ENCODE results near the gene MEG3.
A peak's percentile ranks its signal among the peaks of the same experiment; 100 is the strongest.

Gene MEG3

GRCh38 chr14:100834794-100835547, 9.1 kb downstream of the MEG3 start:
- DNase-seq, result no peak

GRCh38 chr14:100835548-100836310, 9.8 kb downstream of the MEG3 start:
- no peak for DNase-seq

DNA sequence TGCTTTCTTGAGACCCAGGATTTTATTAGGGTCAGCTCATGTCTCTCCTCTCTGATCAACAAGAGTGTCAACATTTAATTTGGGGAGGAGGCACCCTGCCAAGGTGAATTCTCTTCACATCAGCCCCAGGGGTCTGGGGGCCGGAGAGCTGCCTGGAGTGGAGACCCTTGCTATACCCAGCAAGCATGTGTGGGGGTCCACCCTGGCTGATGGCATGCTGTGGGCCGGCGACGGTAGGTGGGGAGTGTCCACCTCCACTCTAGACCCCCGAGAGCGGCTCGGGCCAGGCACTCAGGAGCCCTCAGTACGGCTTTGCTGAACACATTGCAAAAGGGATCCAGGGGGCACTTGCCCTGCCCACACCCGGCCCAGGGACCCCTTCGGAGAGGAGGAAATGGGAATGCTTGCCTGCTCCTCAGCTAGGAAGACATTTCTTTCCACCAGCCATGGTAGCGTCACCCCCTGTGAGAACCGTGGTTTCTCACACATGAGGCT, 10.4 kb downstream of the MEG3 start:
- no peak for DNase-seq

- DNase-seq, result no peak
Observed at GRCh38 chr14:100836941-100837804, 11.3 kb downstream of the MEG3 start.

GRCh38 chr14:100837805-100838350, 12.0 kb downstream of the MEG3 start:
- DNase-seq, result no peak

DNA sequence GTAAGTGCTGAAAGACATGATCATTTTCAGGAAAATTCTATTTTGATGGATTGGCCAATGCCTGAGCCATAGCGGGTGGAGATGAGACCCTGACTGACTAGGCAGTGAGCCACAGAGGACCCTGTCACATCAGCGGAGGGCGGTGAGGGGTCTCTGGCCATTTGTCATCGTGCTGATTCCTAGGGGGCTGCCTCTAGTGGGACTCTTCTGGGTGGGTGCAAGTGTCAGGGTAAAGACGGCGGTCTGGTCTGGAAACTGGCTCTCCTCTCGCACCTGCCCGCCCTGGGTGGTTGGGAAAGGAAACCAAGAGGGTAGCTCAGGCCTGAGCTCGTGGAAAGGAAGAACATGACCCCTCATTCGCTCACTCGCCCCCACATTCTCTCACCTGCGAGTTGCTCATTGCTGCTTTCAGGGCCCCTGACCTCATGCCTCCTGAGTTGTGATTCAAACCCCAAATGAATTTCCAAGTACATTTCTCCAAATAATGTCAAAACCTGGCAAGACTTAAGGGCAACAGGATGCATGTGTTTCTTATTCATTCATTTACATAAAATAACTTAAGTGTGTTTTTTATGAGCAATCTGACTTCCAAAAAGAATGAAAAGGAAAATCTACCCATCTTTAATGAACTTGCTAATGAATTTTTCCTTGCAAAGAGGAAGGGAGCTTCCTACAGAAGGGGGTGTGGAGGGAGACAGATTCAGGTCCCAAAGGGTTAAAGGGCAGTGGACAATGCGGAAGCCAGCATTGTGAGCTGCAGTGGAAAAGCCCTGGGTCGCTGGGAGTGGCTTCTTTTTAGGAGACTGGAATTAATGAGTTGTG, 12.8 kb downstream of the MEG3 start:
- DNase-seq, result no peak

DNA sequence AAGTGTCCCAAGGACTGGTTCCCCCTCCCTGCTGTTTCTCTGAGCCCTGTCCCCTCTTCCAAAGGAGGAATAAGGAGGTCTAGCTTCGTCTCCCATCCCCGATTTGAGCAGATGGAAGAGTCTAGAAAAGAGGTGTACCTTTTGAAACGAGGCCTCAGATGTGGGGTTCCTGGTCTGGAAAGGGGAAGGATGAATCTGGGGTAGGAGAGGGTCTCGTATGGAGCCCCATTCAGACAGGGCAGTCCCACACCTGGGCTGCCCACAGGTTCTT, 13.3 kb downstream of the MEG3 start:
- no peak for DNase-seq

GRCh38 chr14:100839681-100840111, 13.8 kb downstream of the MEG3 start:
- DNase-seq, result no peak

DNA sequence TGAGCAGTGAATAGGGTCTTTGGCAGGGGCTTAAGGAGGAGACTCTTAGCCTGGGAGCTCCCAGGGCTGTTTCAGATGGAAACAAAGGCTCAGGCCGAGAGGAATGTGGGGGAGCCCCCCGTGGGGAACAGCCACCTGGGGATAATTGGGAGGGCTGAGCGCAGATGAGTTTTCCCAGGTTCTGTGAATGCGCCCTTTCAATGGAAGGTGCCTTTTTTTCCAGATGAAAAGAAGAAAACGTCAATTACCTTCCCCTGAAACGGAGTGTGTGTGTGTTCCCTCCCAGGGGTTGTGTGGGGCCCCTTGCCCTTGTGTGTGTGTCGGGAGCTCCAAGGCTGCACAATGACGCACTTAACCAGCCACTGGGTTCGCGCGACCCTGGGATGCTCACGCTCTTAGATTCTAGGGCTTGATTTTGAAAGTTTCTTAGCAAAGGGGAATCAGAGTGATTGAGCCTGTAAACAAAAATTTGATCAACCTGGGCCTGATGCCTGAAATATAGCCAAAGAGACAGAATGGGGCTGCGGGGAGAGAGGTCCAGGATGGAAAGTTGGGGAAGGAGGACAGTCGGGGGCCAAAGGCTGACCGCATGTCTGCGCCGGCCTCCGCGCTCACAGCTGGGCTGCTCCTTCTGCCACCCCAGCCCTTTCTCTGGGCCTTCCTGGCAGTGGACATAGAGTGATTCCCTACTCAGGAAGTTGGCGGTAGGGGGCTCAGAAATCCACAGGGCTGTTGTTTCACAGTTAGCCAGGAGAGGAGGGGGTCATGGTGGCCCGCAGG, 14.6 kb downstream of the MEG3 start:
- no peak for DNase-seq

- no peak for DNase-seq
Observed at GRCh38 chr14:100841066-100841760, 15.3 kb downstream of the MEG3 start.

DNA sequence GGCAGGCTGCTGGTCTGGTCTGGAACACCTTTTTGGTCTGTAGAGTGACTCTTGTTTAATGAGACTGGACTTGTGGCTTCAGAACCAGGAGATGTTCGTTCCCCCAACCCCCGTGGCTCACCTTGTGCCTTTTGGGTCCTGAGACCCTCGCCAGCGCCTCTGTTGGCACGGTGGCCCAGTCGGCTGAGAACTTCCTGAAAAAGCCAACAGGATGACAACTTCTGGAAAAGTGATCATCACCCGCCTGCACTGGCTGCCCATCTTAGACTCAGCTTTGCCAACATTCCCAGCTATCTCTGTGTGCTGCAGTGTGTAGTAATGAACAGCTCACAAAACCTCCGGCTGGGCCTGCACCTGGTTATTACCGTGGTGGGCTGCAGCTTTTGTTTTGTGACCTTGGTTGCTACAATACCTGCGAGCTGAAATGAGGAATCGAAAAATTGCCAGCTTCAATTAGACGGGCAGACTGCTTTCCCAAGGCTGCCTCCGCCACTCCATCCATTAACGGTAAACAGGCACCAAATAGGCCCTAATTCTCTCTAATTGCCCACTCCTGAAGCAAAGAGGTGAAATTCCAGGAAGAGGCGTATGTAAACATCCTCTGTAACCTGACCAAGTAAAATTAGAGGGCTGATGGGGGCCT, 16.0 kb downstream of the MEG3 start:
- DNase-seq, result no peak

DNA sequence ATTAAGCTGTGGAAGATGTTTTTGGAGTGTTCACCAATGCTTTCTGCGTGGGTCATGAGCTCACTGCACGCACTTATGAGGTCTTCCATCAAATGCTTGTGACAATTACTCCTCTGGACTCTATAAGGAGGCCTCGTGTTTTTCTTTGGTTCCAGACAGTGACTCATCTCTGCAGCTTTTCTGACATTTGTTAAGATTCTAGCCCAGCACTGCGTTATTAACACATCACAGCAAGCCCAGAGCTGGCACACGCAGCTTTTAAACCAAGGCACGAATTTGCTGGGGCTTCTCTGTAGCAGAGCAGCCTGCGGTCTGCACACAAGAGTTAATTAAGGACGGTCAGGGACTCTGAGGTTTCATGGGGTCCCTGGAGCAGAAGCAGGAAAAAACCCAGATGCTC, 16.9 kb downstream of the MEG3 start:
- no peak for DNase-seq

DNA sequence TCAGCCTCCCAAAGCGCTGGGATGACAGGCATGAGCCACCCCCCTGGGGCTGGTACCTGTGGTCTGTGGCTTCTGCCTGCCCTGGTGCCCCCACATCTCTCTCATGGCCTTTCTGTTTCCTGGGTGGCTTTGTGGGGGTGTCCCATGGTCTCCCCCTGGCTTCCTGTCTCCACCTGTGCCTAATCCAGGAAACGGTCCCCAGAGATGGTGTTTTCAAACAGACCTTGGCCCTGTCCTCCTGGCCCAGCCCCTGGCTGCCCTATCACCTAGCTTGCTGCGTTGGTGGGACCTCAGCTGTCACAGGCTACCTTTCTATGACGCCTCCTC, 18.1 kb downstream of the MEG3 start:
- DNase-seq, result no peak

- DNase-seq, result no peak
Observed at GRCh38 chr14:100844421-100844820, 18.5 kb downstream of the MEG3 start.

GRCh38 chr14:100844846-100845245, 18.9 kb downstream of the MEG3 start:
- no peak for DNase-seq

DNA sequence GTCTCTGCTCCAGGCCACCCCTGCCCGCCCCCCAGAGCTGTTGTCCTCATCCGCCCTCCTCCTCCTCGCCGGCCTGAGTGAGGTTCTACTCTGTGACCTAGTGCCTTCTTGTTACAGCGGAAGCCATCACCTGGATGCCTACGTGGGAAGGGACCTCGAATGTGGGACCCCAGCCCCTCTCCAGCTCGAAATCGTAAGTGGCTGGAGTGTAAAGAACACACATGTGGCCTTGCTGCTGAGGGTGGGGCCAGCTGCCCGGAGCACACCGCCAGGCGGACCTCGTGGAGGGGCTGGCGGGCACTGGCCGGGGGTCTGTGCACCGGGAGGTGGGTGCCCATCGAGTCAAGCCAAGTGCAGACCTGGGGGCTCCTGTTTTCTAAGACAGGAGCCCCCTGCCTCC, 19.4 kb downstream of the MEG3 start:
- DNase-seq, result no peak

- DNase-seq, result no peak
Observed at GRCh38 chr14:100846309-100846859, 20.5 kb downstream of the MEG3 start.

GRCh38 chr14:100849115-100849781, 23.3 kb downstream of the MEG3 start:
- DNase-seq, result no peak

DNA sequence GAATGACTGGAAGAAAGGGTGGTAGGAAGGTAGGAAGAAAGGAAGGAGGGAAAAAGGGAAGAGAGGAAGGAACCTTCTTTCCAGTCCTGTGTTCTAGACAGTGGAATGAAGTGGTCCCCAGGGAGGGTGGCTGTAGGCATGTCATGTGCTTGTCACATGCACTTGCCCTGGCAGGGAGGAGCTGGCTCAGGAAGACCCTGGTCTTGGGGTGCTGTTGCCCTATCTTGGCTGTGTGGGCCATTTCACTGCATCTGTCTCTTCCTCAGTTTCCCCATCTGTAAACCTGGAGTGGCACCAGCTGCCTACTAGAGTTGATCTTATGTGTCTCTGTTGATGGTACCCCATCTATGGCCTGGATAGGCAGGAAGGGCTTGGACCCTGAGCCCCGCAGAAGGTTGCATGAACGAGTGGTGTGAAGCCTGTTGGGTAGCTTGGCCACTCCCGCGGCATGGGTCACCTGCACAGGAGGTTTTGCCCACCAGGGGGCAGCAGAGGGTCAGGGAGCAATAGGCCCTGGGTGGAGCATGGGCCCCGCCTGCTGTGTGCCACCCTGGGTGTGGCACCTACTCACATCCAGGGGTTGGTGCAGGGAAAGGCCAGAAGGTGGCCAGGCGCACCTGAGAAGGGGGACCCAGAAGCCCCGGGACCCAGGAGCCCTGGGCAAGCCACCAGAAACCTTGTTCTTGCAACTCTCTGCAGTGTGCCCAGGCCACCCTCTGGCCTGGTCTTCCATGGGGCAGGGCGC, 25.1 kb downstream of the MEG3 start:
- peak; percentile 69 for DNase-seq

Measured in effector CD8-positive, alpha-beta T cell (primary cell).